ENCODE results near the gene KRTAP12-4. TPM values are rescaled to one million over a fixed set of nuclear protein-coding genes. Genes with fewer than 3 reads are reported as not detected.

KRTAP12-4 gene
- total RNA-seq, 6 experiments from 2014 or later, result not detected

DNA sequence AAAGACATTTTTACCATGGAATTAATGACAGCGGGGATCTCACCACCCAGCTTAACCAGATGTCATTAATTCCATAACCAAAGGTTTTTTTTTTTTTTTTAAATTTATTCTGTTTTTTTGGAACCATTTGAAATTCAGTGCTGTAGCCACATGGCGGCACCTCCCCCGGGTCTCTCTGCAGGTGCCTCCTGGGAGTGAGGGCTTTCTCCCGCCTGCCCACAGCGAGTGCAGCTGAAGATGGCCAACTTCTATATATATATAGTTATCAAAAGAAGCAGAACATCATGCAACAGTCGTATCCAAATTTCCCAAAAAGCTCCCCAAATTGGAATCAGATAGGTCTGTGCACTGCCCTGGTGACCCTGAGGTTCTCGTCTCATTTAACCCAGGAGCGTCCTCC is 39.0 kb downstream of the KRTAP12-4 start:
- Mint-ChIP-seq H3K4me1 (ENCODE audit: low read depth) (no peaks in the 10 kb centered on the region), H3K4me3 (no peak overlapping the region), H3K27me3 (ENCODE audit: insufficient read depth) (no peaks in the 10 kb centered on the region; the same call in 1 of the 2 replicates), H3K27ac (no peak overlapping the region), H3K36me3 (ENCODE audit: low read depth) (peaks cover 6% of the 10 kb centered on the region), H3K9me3 (peaks cover 53% of the 10 kb centered on the region)
- TF ChIP-seq, protein P1, sequence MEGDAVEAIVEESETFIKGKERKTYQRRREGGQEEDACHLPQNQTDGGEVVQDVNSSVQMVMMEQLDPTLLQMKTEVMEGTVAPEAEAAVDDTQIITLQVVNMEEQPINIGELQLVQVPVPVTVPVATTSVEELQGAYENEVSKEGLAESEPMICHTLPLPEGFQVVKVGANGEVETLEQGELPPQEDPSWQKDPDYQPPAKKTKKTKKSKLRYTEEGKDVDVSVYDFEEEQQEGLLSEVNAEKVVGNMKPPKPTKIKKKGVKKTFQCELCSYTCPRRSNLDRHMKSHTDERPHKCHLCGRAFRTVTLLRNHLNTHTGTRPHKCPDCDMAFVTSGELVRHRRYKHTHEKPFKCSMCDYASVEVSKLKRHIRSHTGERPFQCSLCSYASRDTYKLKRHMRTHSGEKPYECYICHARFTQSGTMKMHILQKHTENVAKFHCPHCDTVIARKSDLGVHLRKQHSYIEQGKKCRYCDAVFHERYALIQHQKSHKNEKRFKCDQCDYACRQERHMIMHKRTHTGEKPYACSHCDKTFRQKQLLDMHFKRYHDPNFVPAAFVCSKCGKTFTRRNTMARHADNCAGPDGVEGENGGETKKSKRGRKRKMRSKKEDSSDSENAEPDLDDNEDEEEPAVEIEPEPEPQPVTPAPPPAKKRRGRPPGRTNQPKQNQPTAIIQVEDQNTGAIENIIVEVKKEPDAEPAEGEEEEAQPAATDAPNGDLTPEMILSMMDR (IDR thresholded peaks at IDR 0.05), result no peak
- no peak for DNase-seq

DNA sequence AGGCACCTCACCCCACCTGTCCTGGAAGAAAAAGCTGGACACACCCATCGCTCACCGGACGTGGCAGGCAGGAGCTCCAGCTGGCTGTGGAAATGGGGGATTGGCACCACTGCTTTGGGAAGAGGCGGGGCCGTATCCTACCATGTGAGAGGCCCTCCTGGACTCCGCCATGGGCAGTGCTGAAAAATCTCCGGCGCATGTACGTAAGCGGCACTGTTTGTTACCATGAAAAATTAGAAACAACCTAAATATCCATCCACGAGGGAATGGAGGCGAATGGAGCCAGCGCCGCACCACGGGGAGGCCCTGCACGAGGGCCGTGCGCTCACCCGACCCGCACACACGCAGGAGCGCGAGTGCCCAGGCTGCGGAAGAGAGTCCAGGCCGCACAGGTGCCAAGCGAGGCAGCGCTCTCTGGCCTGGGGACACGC is 39.5 kb downstream of the KRTAP12-4 start:
- H3K4me3 Mint-ChIP-seq, result no peak overlapping the region
- no peaks in the 10 kb centered on the region; the same call in 1 of the 2 replicates for H3K27me3 Mint-ChIP-seq (ENCODE audit: insufficient read depth)
- H3K4me1 Mint-ChIP-seq (ENCODE audit: low read depth), result no peaks in the 10 kb centered on the region
- no peak overlapping the region for H3K27ac Mint-ChIP-seq
- peaks cover 54% of the 10 kb centered on the region for H3K9me3 Mint-ChIP-seq
- TF ChIP-seq, protein P1 (IDR thresholded peaks at IDR 0.05), result no peak
- peaks cover 6% of the 10 kb centered on the region for H3K36me3 Mint-ChIP-seq (ENCODE audit: low read depth)
- DNase-seq, result no peak

DNA sequence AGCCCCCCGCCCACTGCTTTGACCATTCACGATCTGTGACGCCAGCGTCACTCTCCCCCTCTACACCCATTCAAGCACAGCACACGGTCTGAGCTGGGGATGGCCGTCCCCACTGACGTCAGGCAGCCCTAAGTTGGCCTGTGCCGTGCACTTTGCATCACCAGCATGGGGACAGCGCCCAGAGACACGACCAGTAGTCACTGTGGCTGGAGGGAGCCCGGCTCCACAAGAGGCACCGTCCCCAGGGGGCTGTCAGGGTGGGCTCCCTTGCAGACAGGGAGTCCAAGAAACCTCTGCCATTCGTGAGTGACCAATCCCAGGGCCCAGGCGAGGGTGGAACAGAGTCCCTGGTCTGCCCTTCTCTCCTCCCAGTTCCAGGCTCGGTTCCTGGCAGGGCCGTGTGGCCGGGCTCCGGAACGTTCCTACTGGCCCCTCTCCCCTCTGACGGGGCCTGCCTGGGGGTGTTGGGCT is 40.3 kb downstream of the KRTAP12-4 start:
- peaks cover 54% of the 10 kb centered on the region for H3K9me3 Mint-ChIP-seq
- no peaks in the 10 kb centered on the region; the same call in 1 of the 2 replicates for H3K27me3 Mint-ChIP-seq (ENCODE audit: insufficient read depth)
- H3K4me3 Mint-ChIP-seq, result no peak overlapping the region
- H3K27ac Mint-ChIP-seq, result no peak overlapping the region
- no peaks in the 10 kb centered on the region for H3K4me1 Mint-ChIP-seq (ENCODE audit: low read depth)
- no peak for DNase-seq
- H3K36me3 Mint-ChIP-seq (ENCODE audit: low read depth), result peaks cover 6% of the 10 kb centered on the region
- TF ChIP-seq, protein P1 (IDR thresholded peaks at IDR 0.05), result no peak

DNA sequence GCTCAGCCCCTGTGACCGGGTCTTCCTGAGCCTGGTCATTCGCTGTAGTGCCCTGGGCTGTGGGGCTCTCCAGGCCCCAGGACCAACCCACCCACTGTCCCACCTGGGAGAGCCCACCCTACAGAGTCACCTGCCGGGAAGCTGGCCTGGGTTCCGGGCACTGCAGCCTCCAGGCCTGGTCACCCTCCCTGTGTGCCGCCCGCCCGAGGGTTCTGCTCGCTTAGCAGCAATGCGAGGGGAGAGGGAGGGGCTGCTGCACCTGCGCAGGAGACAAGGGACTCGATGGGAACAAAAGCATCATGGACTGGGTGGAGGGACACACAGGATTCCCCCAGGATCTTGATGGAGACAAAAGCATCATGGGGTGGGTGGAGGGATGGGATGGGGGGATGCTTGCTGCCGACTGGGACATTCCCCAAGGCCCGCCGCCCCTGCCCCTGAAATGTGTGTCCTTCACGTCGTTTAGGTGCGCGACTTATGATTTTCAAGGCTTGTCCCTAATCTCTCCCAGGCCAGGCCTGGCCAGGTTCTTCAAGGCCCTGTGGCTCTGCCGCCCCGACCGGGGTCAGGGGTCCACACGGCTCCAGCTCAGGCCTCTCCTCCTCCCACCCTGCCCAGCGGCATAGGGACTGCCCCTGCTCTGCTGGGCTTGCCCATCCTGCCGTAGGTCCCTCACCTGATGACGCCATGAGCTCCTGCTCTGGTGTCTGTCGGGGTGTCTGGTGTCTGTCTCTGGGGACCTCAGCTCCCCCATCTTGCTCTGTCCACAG is 40.9 kb downstream of the KRTAP12-4 start:
- Mint-ChIP-seq H3K4me1 (ENCODE audit: low read depth) (no peaks in the 10 kb centered on the region), H3K9me3 (peaks cover 56% of the 10 kb centered on the region), H3K27ac (no peak overlapping the region), H3K36me3 (ENCODE audit: low read depth) (peaks cover 6% of the 10 kb centered on the region), H3K27me3 (ENCODE audit: insufficient read depth) (no peaks in the 10 kb centered on the region; the same call in 1 of the 2 replicates), H3K4me3 (no peak overlapping the region)
- TF ChIP-seq, protein P1 (IDR thresholded peaks at IDR 0.05), result no peak
- DNase-seq, result no peak

DNA sequence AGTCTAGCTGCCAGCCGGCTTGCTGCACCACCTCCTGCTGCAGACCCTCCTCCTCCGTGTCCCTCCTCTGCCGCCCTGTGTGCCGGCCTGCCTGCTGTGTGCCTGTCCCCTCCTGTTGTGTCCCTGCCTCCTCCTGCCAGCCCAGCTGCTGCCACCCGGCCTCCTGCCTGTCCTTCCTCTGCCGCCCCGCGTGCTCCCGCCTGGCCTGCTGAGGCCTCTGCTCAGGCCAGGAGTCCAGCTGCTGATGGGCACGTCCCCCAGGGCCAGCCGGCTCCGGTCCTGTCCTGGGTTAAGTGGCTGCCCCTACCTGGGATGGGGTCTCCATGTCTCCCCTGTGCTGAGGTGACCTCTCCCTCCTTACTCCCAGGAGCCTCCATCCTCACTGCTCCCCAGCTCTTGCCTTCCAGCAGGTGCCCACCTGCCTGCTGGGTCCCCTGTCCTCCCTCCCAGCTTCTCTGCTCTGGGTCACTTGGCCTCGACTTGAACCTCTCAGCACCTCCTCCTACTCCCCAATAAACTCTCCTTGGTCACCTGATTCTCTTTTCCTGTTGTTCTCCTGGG is 41.7 kb downstream of the KRTAP12-4 start:
- H3K27me3 Mint-ChIP-seq (ENCODE audit: insufficient read depth), result no peaks in the 10 kb centered on the region; the same call in 1 of the 2 replicates
- H3K9me3 Mint-ChIP-seq, result peaks cover 53% of the 10 kb centered on the region
- no peaks in the 10 kb centered on the region for H3K4me1 Mint-ChIP-seq (ENCODE audit: low read depth)
- no peak overlapping the region for H3K4me3 Mint-ChIP-seq
- TF ChIP-seq, protein P1 (IDR thresholded peaks at IDR 0.05), result no peak
- H3K36me3 Mint-ChIP-seq (ENCODE audit: low read depth), result peaks cover 6% of the 10 kb centered on the region
- no peak overlapping the region for H3K27ac Mint-ChIP-seq
- no peak for DNase-seq
